Measurements from ENCODE around the gene ST8SIA4. TPM values are rescaled to one million over a fixed set of nuclear protein-coding genes. Genes with fewer than 3 reads are reported as not detected.

The ST8SIA4 gene
- total RNA-seq, 1 experiment from 2014 or later: not detected

DNA sequence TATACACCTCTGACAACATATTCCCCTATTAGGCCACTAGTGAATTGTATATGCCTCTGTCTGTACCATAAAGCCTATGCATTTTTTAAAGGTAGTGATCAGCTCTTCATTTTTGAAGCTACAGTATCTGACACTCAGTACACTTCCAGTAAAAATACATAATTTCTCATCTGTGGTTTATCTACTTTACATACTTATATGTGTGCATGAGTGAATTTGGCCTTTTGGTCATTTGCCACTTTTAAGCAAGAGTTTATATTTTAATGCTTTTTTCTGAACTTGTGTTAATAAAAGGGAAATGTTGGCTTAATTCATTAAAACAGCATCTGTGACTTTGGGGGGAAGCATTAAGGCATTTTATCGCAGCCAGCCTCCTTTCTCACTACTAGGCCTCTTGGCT is 47.8 kb downstream of the ST8SIA4 start:
- no peak for DNase-seq
- no peak overlapping the region for H3T11ph ChIP-seq (ENCODE audit: low read length)
- no peak overlapping the region for H4K91ac ChIP-seq (ENCODE audit: insufficient read length, low read depth, low read length)
- H2AFZ ChIP-seq (ENCODE audit: low read length): no peak overlapping the region
- TF ChIP-seq, protein P1, sequence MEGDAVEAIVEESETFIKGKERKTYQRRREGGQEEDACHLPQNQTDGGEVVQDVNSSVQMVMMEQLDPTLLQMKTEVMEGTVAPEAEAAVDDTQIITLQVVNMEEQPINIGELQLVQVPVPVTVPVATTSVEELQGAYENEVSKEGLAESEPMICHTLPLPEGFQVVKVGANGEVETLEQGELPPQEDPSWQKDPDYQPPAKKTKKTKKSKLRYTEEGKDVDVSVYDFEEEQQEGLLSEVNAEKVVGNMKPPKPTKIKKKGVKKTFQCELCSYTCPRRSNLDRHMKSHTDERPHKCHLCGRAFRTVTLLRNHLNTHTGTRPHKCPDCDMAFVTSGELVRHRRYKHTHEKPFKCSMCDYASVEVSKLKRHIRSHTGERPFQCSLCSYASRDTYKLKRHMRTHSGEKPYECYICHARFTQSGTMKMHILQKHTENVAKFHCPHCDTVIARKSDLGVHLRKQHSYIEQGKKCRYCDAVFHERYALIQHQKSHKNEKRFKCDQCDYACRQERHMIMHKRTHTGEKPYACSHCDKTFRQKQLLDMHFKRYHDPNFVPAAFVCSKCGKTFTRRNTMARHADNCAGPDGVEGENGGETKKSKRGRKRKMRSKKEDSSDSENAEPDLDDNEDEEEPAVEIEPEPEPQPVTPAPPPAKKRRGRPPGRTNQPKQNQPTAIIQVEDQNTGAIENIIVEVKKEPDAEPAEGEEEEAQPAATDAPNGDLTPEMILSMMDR (conservative IDR thresholded peaks at IDR 0.05): no peak
- no peak overlapping the region for H3K27ac ChIP-seq (ENCODE audit: insufficient read length, low read depth, low read length)
- H3K27me3 Mint-ChIP-seq (ENCODE audit: low read depth): no peaks in the 10 kb centered on the region
- H3K79me1 ChIP-seq (ENCODE audit: insufficient read depth, low read depth, low read length, poor library complexity, severe bottlenecking): no peaks in the 10 kb centered on the region
- H3K23ac ChIP-seq (ENCODE audit: insufficient read length, low read depth, low read length): no peak overlapping the region
- no peak overlapping the region for H2BK20ac ChIP-seq (ENCODE audit: low read depth, low read length, poor library complexity, severe bottlenecking)
- no peak overlapping the region for H4K5ac ChIP-seq (ENCODE audit: insufficient read length, low read depth, low read length)
- no peak overlapping the region for H2BK15ac ChIP-seq (ENCODE audit: low read depth, low read length)
- H3K27me3 ChIP-seq (ENCODE audit: insufficient read depth, low read length): no peaks in the 10 kb centered on the region
- H2AK5ac ChIP-seq (ENCODE audit: insufficient read length, low read length): no peak overlapping the region
- H3K4me1 ChIP-seq (ENCODE audit: insufficient read depth, low read length): no peaks in the 10 kb centered on the region
- no peaks in the 10 kb centered on the region for H4K20me1 ChIP-seq (ENCODE audit: control insufficient read depth, insufficient read depth, insufficient read length)
- no peaks in the 10 kb centered on the region for H3K4me1 Mint-ChIP-seq
- WGBS (ENCODE audit: extremely low coverage, insufficient read length, low lambda C conversion rate): no CpG with 5 or more reads among the region's 1 CpG
- no peak overlapping the region for H3K56ac ChIP-seq (ENCODE audit: insufficient read length, low read depth, low read length)
- H4K8ac ChIP-seq (replicated peaks; ENCODE audit: insufficient read length, low read depth, low read length): no peak overlapping the region
- no peaks in the 10 kb centered on the region for H3K9me3 ChIP-seq (ENCODE audit: control insufficient read depth, low read depth, low read length)
- H2BK120ac ChIP-seq (ENCODE audit: low read depth, low read length, poor library complexity, severe bottlenecking): no peak overlapping the region
- H3K9ac ChIP-seq (ENCODE audit: extremely low read depth, insufficient read length, low read length): no peak overlapping the region
- no peak overlapping the region for H2BK12ac ChIP-seq (ENCODE audit: insufficient read length, low read depth, low read length)
- no peaks in the 10 kb centered on the region for H3K23me2 ChIP-seq (ENCODE audit: insufficient read length, low read depth, low read length, poor library complexity, severe bottlenecking)
- H3K27ac Mint-ChIP-seq: no peak overlapping the region
- no peak overlapping the region for H3K14ac ChIP-seq (ENCODE audit: insufficient read depth, low read length)
- no peak overlapping the region for H2BK5ac ChIP-seq (ENCODE audit: insufficient read length, low read length)
- no peaks in the 10 kb centered on the region for H3K9me3 Mint-ChIP-seq
- H3K4ac ChIP-seq (ENCODE audit: low read depth, low read length): no peak overlapping the region
- no peaks in the 10 kb centered on the region for H3K79me2 ChIP-seq (ENCODE audit: insufficient read depth, low read length)
- no peak overlapping the region for H3K18ac ChIP-seq (ENCODE audit: insufficient read length, low read depth, low read length)
- H3K4me3 Mint-ChIP-seq: no peak overlapping the region
- no peaks in the 10 kb centered on the region for H3K36me3 Mint-ChIP-seq (ENCODE audit: insufficient read depth in 1 of 3, low read depth in 3 of 3)
- H3K4me2 ChIP-seq (ENCODE audit: insufficient read depth, insufficient read length, low read length): no peak overlapping the region
